Endodermal cell (in vitro differentiated cells): ENCODE results near the gene KCNIP4. TPM values are rescaled to one million over a fixed set of nuclear protein-coding genes. Genes with fewer than 3 reads are reported as not detected.
"Not testable (repeated sequence)": the region's sequence is repeated elsewhere in the genome, so short reads cannot be mapped to it uniquely, and the experiment has no call there.

Experiments
- DNase-seq: peaks from one replicate; pipeline ENCODE4 v3.0.0-alpha.2; 2017
- H3K27ac ChIP-seq: 2 replicates; pipeline ENCODE4 v1.5.1; 2013; ENCODE audit warnings: mild to moderate bottlenecking, low read depth, low read length, moderate library complexity
- H3K27me3 ChIP-seq: 2 replicates; pipeline ENCODE4 v1.6.1; 2013; ENCODE audit warnings: mild to moderate bottlenecking, low read length, moderate library complexity; ENCODE audit not compliant: insufficient read depth, control insufficient read depth, poor library complexity, severe bottlenecking
- H3K36me3 ChIP-seq: 2 replicates; pipeline ENCODE4 v1.7.0; 2013; ENCODE audit warnings: mild to moderate bottlenecking, low read length, moderate library complexity; ENCODE audit not compliant: control insufficient read depth, insufficient read depth
- H3K4me1 ChIP-seq: one replicate; pipeline ENCODE4 v1.7.0; 2013; ENCODE audit warnings: low read length; ENCODE audit not compliant: control insufficient read depth, insufficient read depth
- H3K4me3 ChIP-seq: 2 replicates; pipeline ENCODE4 v1.5.1; 2013; ENCODE audit warnings: mild to moderate bottlenecking, low read length, moderate library complexity
- H3K9ac ChIP-seq: 2 replicates; pipeline ENCODE4 v1.6.1; 2013; ENCODE audit warnings: mild to moderate bottlenecking, low read length, moderate library complexity; ENCODE audit not compliant: poor library complexity, severe bottlenecking; ENCODE audit errors: extremely low read depth
- H3K9me3 ChIP-seq: 2 replicates; pipeline ENCODE4 v1.6.1; 2013; ENCODE audit warnings: mild to moderate bottlenecking, low read length, moderate library complexity; ENCODE audit not compliant: control insufficient read depth
- H3K27ac Mint-ChIP-seq: 2 replicates; pipeline ENCODE4 v1.8.0; 2020; ENCODE audit warnings: mixed read lengths
- H3K27me3 Mint-ChIP-seq: 2 replicates; pipeline ENCODE4 v1.8.0; 2021; ENCODE audit warnings: mild to moderate bottlenecking, mixed read lengths; ENCODE audit not compliant: insufficient read depth
- H3K36me3 Mint-ChIP-seq: 2 replicates; pipeline ENCODE4 v1.8.0; 2020; ENCODE audit warnings: low read depth, mixed read lengths
- H3K4me1 Mint-ChIP-seq: 2 replicates; pipeline ENCODE4 v1.8.0; 2020; ENCODE audit warnings: mixed read lengths
- H3K4me3 Mint-ChIP-seq: 2 replicates; pipeline ENCODE4 v1.8.0; 2020; ENCODE audit warnings: mild to moderate bottlenecking, moderate library complexity, mixed read lengths
- H3K9me3 Mint-ChIP-seq: 2 replicates; pipeline ENCODE4 v1.8.0; 2020; ENCODE audit warnings: mild to moderate bottlenecking, mixed read lengths
- CTCF ChIP-seq: fragments of 200-600 bp; sonication (generic); conservative IDR thresholded peaks from 2 replicates; pipeline ENCODE4 v1.5.0; 2021; ENCODE audit warnings: antibody characterized with exemption, mild to moderate bottlenecking
- WGBS, 2 experiments: methylation state at CpG; one replicate each; pipeline versions ENCODE4 v1.1.5 to v1.1.7; 2013; ENCODE audit warnings: missing lambda C conversion rate in 2 of 2, mixed read lengths in 1 of 2; ENCODE audit not compliant: insufficient coverage in 1 of 2, insufficient read length in 1 of 2; 5-methylcytosine and 5-hydroxymethylcytosine counted together
- long read RNA-seq, 4 experiments: library from polyadenylated mRNA in 2 of 4; library from RNA in 1 of 4; library from capped mRNA in 1 of 4; stranded (forward) in 3 of 4; unstranded in 1 of 4; transcript quantifications; one replicate each; pipeline ENCODE4 v2.0.0, GENCODE V29; 2020 to 2021; ENCODE audit warnings: inconsistent platforms in 1 of 4
- polyA plus RNA-seq, 2 experiments: library from polyadenylated mRNA; stranded (reverse); fragments of 50-300 nt; gene quantifications; one replicate each; pipeline ENCODE4 v1.2.3, GENCODE V29; 2013
- total RNA-seq, 2 donors: library from RNA; stranded (reverse); fragmentation: NEBNext Ultra II Directional in 1 of 2; extraction: Animal tissue kit (Norgen Biotek cat#: 25700) in 1 of 2; gene quantifications; 2 replicates in 1 of 2; 3 replicates in 1 of 2; pipeline ENCODE4 v1.2.1, GENCODE V29; 2021

Gene KCNIP4
- not detected for total RNA-seq
- polyA plus RNA-seq (2013, experiment 1 of 2) = 0.36 TPM
- 0.58 TPM for polyA plus RNA-seq (2013, experiment 2 of 2)
- long read RNA-seq, experiment 1 = 0 reads
- long read RNA-seq, experiment 2, partial matches to known transcripts = 0 of 2 reads
- long read RNA-seq, experiment 2, other reads (novel, unspliced or antisense) = 2 of 2 reads
- long read RNA-seq, experiment 3 = 0 reads
- long read RNA-seq, experiment 4 = 0 reads

GRCh38 chr4:21948347-21949072, at the start of gene KCNIP4:
KCNIP4 (minus strand) TSS chr4:21948772.
- H3K36me3 ChIP-seq = no peaks in the 10 kb centered on the region
- Mint-ChIP-seq H3K9me3 (no peaks in the 10 kb centered on the region), H3K27me3 (peaks cover 62% of the 10 kb centered on the region), H3K27ac (no peak within 1 kb of the TSS), H3K4me3 (peak within 1 kb of the TSS; percentile 58), H3K36me3 (no peaks in the 10 kb centered on the region), H3K4me1 (peaks cover 5% of the 10 kb centered on the region)
- TF ChIP-seq CTCF = peak; percentile 40
- H3K4me3 ChIP-seq = peak within 1 kb of the TSS; percentile 80
- H3K27me3 ChIP-seq = peaks cover 58% of the 10 kb centered on the region
- 1% methylated on average over 81 of the region's 81 CpGs; no CpG with 5 or more reads in 1 of the 2 experiments for WGBS, 2 experiments
- H3K4me1 ChIP-seq = no peaks in the 10 kb centered on the region
- DNase-seq = peak; percentile 86
- H3K9me3 ChIP-seq = no peaks in the 10 kb centered on the region
- H3K9ac ChIP-seq = peak within 1 kb of the TSS; percentile 11
- no peak within 1 kb of the TSS for H3K27ac ChIP-seq

- H3K9me3 Mint-ChIP-seq = peaks cover 42% of the 10 kb centered on the region
- H3K9me3 ChIP-seq, H3K9ac ChIP-seq, H3K27me3 Mint-ChIP-seq, H3K4me3 Mint-ChIP-seq, H3K4me1 Mint-ChIP-seq, H3K4me3 ChIP-seq, H3K27ac Mint-ChIP-seq, H3K36me3 ChIP-seq, H3K4me1 ChIP-seq, H3K36me3 Mint-ChIP-seq, DNase-seq, H3K27me3 ChIP-seq, H3K27ac ChIP-seq: not testable (repeated sequence)
- 86 to 87% methylated on average over 4 to 9 of the region's 9 CpGs for WGBS, 2 experiments
Observed at GRCh38 chr4:21996618-21997017, 48.0 kb upstream of the KCNIP4 start.

GRCh38 chr4:21992330-21992729, 43.8 kb upstream of the KCNIP4 start:
- Histone ChIP-seq H3K9me3 (peaks cover 8% of the 10 kb centered on the region), H3K4me3 (no peak overlapping the region), H3K36me3 (no peaks in the 10 kb centered on the region), H3K4me1 (no peaks in the 10 kb centered on the region), H3K27me3 (no peaks in the 10 kb centered on the region), H3K27ac (no peak overlapping the region), H3K9ac (no peak overlapping the region)
- Mint-ChIP-seq H3K4me3 (no peak overlapping the region), H3K9me3 (peaks cover 19% of the 10 kb centered on the region), H3K4me1 (no peaks in the 10 kb centered on the region), H3K27ac (no peak overlapping the region), H3K36me3 (no peaks in the 10 kb centered on the region), H3K27me3 (no peaks in the 10 kb centered on the region)
- no peak for DNase-seq
- TF ChIP-seq CTCF = no peak
- WGBS, 2 experiments = 93 to 100% methylated on average over 1 of the region's 1 CpG
